Peyer's patch (tissue), 4 donors: ENCODE data around the gene WDR93.

Experiments used
- POLR2A ChIP-seq, 2 donors: fragments of 450-650 bp; IDR thresholded peaks; one replicate each; pipeline ENCODE4 v1.5.1; 2017; ENCODE audit warnings: antibody characterized with exemption in 2 of 2, mild to moderate bottlenecking in 2 of 2, moderate library complexity in 2 of 2
- TF ChIP-seq, protein P1 (sequence below), 6 experiments: fragments of 450-650 bp in 4 of 6; fragments of 200-600 bp in 2 of 6; sonication (generic) in 1 of 6; IDR thresholded peaks; one replicate each; pipeline ENCODE4 v1.5.1; 2017 to 2019; ENCODE audit warnings: antibody characterized with exemption in 6 of 6, mild to moderate bottlenecking in 3 of 6, moderate library complexity in 1 of 6

DNA sequence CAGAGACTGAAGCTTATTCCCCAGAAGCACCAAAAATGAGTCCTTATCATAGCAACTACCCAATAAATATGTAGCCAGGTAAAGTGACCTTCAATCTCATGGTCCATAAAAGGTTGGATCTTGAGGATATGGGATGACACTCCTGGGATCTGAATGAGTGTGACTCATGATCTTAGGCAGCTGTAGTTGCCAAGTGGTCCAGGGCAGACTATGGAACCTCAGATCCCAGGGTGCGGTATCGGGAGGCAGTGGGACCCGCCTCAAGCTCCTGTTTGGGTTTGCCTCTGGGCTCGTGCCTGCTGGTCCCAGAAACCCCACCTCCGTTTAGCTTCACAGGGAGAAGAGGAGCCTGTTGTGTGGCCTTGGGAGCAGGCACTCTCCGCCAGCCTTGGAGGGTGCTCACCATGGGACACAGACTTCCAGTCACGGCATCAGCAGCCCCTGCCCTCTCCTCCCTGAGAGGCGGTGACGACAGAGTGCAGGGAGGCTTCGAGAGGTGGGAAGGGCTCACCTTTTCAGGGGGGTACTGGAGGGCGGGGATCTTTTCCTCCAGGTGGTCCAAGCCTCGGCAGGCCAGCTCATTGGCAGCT lies 19.5 kb upstream of the WDR93 start:
- TF ChIP-seq, protein P1, sequence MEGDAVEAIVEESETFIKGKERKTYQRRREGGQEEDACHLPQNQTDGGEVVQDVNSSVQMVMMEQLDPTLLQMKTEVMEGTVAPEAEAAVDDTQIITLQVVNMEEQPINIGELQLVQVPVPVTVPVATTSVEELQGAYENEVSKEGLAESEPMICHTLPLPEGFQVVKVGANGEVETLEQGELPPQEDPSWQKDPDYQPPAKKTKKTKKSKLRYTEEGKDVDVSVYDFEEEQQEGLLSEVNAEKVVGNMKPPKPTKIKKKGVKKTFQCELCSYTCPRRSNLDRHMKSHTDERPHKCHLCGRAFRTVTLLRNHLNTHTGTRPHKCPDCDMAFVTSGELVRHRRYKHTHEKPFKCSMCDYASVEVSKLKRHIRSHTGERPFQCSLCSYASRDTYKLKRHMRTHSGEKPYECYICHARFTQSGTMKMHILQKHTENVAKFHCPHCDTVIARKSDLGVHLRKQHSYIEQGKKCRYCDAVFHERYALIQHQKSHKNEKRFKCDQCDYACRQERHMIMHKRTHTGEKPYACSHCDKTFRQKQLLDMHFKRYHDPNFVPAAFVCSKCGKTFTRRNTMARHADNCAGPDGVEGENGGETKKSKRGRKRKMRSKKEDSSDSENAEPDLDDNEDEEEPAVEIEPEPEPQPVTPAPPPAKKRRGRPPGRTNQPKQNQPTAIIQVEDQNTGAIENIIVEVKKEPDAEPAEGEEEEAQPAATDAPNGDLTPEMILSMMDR (IDR thresholded peaks at IDR 0.05) = no peak
- TF ChIP-seq POLR2A (IDR thresholded peaks at IDR 0.05) = peak in 1 of 2 donors; percentile 15
